GM12801 (cell line): ENCODE data around the gene ANKS1A.

Source experiments
- CTCF ChIP-seq: IDR thresholded peaks from one replicate; pipeline ENCODE4 v1.5.1; 2011; ENCODE audit warnings: control low read depth; ENCODE audit not compliant: insufficient read length; ENCODE audit errors: extremely low read depth

Gene ANKS1A

GRCh38 chr6:35026434-35027222 lies 137.6 kb downstream of the ANKS1A start:
- no peak for TF ChIP-seq CTCF

GRCh38 chr6:35027807-35028206 lies 138.8 kb downstream of the ANKS1A start:
- TF ChIP-seq CTCF, result no peak

- no peak for TF ChIP-seq CTCF
Measured at GRCh38 chr6:35028781-35029769, 140.0 kb downstream of the ANKS1A start.

- TF ChIP-seq CTCF, result no peak
Measured at GRCh38 chr6:35030099-35030498, 141.0 kb downstream of the ANKS1A start.

GRCh38 chr6:35031611-35032529 lies 142.8 kb downstream of the ANKS1A start:
- no peak for TF ChIP-seq CTCF

- TF ChIP-seq CTCF, result no peak
Measured at GRCh38 chr6:35033683-35034082, 144.6 kb downstream of the ANKS1A start.
